Activated CD4-positive, alpha-beta T cell treated with anti-CD3 and anti-CD28 coated beads, Interleukin-2, amount 50 U/mL, for 16 hours (primary cell): Measurements from ENCODE around the gene SLC25A19.
"Not testable (repeated sequence)": the region's sequence is repeated elsewhere in the genome, so short reads cannot be mapped to it uniquely, and the experiment has no call there.

ENCODE experiments used
- DNase-seq: peaks from one replicate; pipeline ENCODE4 v3.0.0-alpha.2; 2020

SLC25A19 gene

GRCh38 chr17:75301049-75301448 is 11.8 kb upstream of the SLC25A19 start:
- DNase-seq: no peak

- DNase-seq: no peak
These were observed 11.0 kb upstream of the SLC25A19 start for GRCh38 chr17:75300280-75300679.

- peak; percentile 86 for DNase-seq
These were observed 6.2 kb upstream of the SLC25A19 start for GRCh38 chr17:75295201-75296158.

- not testable (repeated sequence) for DNase-seq
These were observed 3.7 kb upstream of the SLC25A19 start for GRCh38 chr17:75292810-75293448.

- peak; percentile 74 for DNase-seq
These were observed 652 bp upstream of the SLC25A19 start for GRCh38 chr17:75289832-75290337.

- peak; percentile 54 for DNase-seq
These were observed 491 bp downstream of the SLC25A19 start for GRCh38 chr17:75288770-75289114.

- DNase-seq: no peak
These were observed 874 bp downstream of the SLC25A19 start for GRCh38 chr17:75288359-75288758.

GRCh38 chr17:75287221-75287620 is 2.0 kb downstream of the SLC25A19 start:
- DNase-seq: no peak

- no peak for DNase-seq
These were observed 4.1 kb downstream of the SLC25A19 start for GRCh38 chr17:75285123-75285522.

- DNase-seq: not testable (repeated sequence)
These were observed 9.0 kb downstream of the SLC25A19 start for GRCh38 chr17:75280189-75280588.

- no peak for DNase-seq
These were observed 11.6 kb downstream of the SLC25A19 start for GRCh38 chr17:75277664-75278071.

GRCh38 chr17:75273977-75274708 is 15.1 kb downstream of the SLC25A19 start:
- no peak for DNase-seq

GRCh38 chr17:75272848-75273184 is 16.4 kb downstream of the SLC25A19 start:
- no peak for DNase-seq

GRCh38 chr17:75271955-75272847 is 17.0 kb downstream of the SLC25A19 start:
- DNase-seq: peak; percentile 39

- DNase-seq: peak; percentile 90
These were observed 17.8 kb downstream of the SLC25A19 start for GRCh38 chr17:75271233-75271954.

GRCh38 chr17:75270966-75271232 is 18.3 kb downstream of the SLC25A19 start, which contains the start of gene MIF4GD:
Gene MIF4GD, minus strand, starts transcription at chr17:75271231. Its CDS starts 1,036 bp downstream, at chr17:75270195.
- no peak for DNase-seq

GRCh38 chr17:75270218-75270965 is 18.8 kb downstream of the SLC25A19 start:
- DNase-seq: peak; percentile 60

- DNase-seq: no peak
These were observed 19.4 kb downstream of the SLC25A19 start for GRCh38 chr17:75269844-75270217.

- no peak for DNase-seq
These were observed 21.6 kb downstream of the SLC25A19 start for GRCh38 chr17:75267411-75268232.

GRCh38 chr17:75267153-75267410 is 22.2 kb downstream of the SLC25A19 start:
- no peak for DNase-seq
